ENCODE results near the gene CRHR2.
A peak's percentile ranks its signal among the peaks of the same experiment; 100 is the strongest.

CRHR2 gene

GRCh38 chr7:30679664-30680063, 2.6 kb downstream of the CRHR2 start:
- no peak for DNase-seq (ENCODE audit: low spot score)

- no peak for DNase-seq (ENCODE audit: low spot score)
These were observed 3.5 kb downstream of the CRHR2 start for GRCh38 chr7:30678805-30679204.

GRCh38 chr7:30674876-30675275, 7.4 kb downstream of the CRHR2 start:
- no peak for DNase-seq (ENCODE audit: low spot score)

GRCh38 chr7:30674420-30674819, 7.8 kb downstream of the CRHR2 start:
- DNase-seq (ENCODE audit: low spot score): no peak

- peak; percentile 36 for DNase-seq (ENCODE audit: low spot score)
These were observed 10.3 kb downstream of the CRHR2 start for GRCh38 chr7:30671793-30672465.

GRCh38 chr7:30668102-30668501, 14.2 kb downstream of the CRHR2 start:
- no peak for DNase-seq (ENCODE audit: low spot score)

- no peak for DNase-seq (ENCODE audit: low spot score)
These were observed 15.1 kb downstream of the CRHR2 start for GRCh38 chr7:30667172-30667571.

GRCh38 chr7:30665449-30665848, 16.8 kb downstream of the CRHR2 start:
- no peak for DNase-seq (ENCODE audit: low spot score)

GRCh38 chr7:30665043-30665442, 17.2 kb downstream of the CRHR2 start:
- no peak for DNase-seq (ENCODE audit: low spot score)

- no peak for DNase-seq (ENCODE audit: low spot score)
These were observed 17.9 kb downstream of the CRHR2 start for GRCh38 chr7:30664184-30664885.

GRCh38 chr7:30663414-30663813, 18.8 kb downstream of the CRHR2 start:
- DNase-seq (ENCODE audit: low spot score): no peak

- no peak for DNase-seq (ENCODE audit: low spot score)
These were observed 19.8 kb downstream of the CRHR2 start for GRCh38 chr7:30662431-30662939.

- DNase-seq (ENCODE audit: low spot score): no peak
These were observed 20.3 kb downstream of the CRHR2 start for GRCh38 chr7:30661926-30662325.

GRCh38 chr7:30660331-30661255, 21.7 kb downstream of the CRHR2 start:
- DNase-seq (ENCODE audit: low spot score): no peak

GRCh38 chr7:30659312-30659711, 22.9 kb downstream of the CRHR2 start:
- no peak for DNase-seq (ENCODE audit: low spot score)

- DNase-seq (ENCODE audit: low spot score): no peak
These were observed 23.7 kb downstream of the CRHR2 start for GRCh38 chr7:30658479-30659074.

- no peak for DNase-seq (ENCODE audit: low spot score)
These were observed 25.1 kb downstream of the CRHR2 start for GRCh38 chr7:30657131-30657530.

- no peak for DNase-seq (ENCODE audit: low spot score)
These were observed 26.0 kb downstream of the CRHR2 start for GRCh38 chr7:30656006-30656957.

- no peak for DNase-seq (ENCODE audit: low spot score)
These were observed 26.9 kb downstream of the CRHR2 start for GRCh38 chr7:30655096-30655970.

Measured in kidney capillary endothelial cell (primary cell).